ENCODE measurements around the gene TP53TG3E. TPM values are rescaled to one million over a fixed set of nuclear protein-coding genes. Genes with fewer than 3 reads are reported as not detected.

Gene TP53TG3E
- total and polyA plus RNA-seq, 7 experiments from 2014 or later = not detected

Other genes with a start within 250 kb of the TP53TG3E start
- not detected for gene TP53TG3C, start 110.1 kb upstream of the TP53TG3E start, total RNA-seq
- not detected for gene TP53TG3C, start 110.1 kb upstream of the TP53TG3E start, polyA plus RNA-seq
- not detected for gene TP53TG3B, start 56.5 kb downstream of the TP53TG3E start, total RNA-seq
- not detected for gene TP53TG3B, start 56.5 kb downstream of the TP53TG3E start, polyA plus RNA-seq
- gene TP53TG3F, start 155.3 kb downstream of the TP53TG3E start, total RNA-seq = not detected
- not detected for gene TP53TG3F, start 155.3 kb downstream of the TP53TG3E start, polyA plus RNA-seq

All from naive thymus-derived CD4-positive, alpha-beta T cell (primary cell).